Activated CD8-positive, alpha-beta memory T cell treated with anti-CD3 and anti-CD28 coated beads, Interleukin-2, amount 50 U/mL, for 1 hour (primary cell): ENCODE measurements around the gene BHLHA9.
"Not testable (repeated sequence)": the region's sequence is repeated elsewhere in the genome, so short reads cannot be mapped to it uniquely, and the experiment has no call there.

Experiments used
- DNase-seq: peaks from one replicate; pipeline ENCODE4 v3.0.0-alpha.2; 2020; ENCODE audit errors: extremely low read depth

The BHLHA9 gene

DNA sequence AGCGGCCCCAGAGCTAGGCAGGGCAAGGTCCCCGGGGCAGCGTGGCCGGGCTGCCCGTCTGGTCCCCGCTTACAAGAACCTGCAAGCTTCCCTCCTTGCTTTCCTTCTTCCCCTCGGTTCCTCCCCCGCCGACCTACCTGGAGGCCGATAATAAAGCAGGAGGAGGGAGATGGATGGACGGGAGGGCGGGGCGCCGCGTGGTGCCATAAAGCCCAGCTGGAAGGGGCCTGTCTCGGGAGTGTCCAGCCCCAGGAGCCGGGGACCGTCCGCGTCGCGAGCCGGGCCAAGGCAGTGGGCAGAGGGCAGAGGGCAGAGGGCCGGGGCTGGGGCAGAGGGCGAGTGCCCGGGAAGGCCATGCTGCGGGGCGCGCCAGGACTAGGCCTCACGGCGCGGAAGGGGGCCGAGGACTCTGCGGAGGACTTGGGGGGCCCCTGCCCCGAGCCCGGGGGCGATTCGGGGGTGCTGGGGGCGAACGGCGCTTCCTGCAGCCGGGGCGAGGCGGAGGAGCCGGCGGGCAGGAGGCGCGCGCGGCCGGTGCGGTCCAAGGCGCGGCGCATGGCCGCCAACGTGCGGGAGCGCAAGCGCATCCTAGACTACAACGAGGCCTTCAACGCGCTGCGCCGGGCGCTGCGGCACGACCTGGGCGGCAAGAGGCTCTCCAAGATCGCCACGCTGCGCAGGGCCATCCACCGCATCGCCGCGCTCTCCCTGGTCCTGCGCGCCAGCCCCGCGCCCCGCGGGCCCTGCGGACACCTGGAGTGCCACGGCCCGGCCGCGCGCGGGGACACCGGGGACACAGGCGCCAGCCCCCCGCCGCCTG, at the start of gene BHLHA9:
Gene BHLHA9, plus strand, starts transcription at position 235 of the 820 bp plus-strand sequence. Its CDS starts 120 bp downstream, at position 355.
- no peak for DNase-seq

DNA sequence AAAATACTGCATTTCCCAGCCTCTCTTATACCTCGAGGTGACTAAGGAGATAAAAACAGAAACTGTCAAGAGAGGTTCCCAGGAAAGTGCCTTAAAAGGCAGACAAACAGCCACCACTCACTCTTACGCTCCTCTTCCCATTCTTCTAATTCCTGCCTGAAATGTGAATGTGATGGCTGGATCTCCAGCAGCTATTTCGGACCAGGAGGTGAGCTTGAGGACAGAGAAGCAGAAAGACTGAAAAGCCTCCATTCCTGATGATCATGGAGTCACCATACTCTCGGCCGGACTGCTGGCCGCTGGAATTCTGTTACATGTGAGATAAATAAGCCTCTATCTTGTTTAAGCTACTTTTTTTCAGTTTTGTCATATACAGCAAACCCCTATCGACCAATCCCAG, 49.0 kb upstream of the BHLHA9 start:
- DNase-seq = no peak

DNA sequence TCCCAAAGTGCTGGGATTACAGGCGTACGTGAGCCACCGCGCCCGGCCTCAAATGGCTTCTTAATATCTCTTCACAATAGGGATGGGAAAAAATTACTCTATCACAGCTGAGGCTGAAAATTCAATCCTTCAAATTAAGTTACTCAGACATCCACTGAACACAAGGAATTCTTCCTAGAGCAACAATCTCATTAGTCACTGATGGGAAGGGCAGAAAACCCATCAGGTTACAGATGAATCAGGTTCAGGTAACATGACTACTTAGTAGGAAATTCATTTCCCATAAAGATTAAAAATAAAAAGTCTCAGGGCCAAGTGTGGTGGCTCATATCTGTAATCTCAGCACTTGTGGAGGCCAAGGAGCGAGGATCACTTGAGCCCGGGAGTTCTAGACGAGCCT, 47.9 kb upstream of the BHLHA9 start:
- no peak for DNase-seq

DNA sequence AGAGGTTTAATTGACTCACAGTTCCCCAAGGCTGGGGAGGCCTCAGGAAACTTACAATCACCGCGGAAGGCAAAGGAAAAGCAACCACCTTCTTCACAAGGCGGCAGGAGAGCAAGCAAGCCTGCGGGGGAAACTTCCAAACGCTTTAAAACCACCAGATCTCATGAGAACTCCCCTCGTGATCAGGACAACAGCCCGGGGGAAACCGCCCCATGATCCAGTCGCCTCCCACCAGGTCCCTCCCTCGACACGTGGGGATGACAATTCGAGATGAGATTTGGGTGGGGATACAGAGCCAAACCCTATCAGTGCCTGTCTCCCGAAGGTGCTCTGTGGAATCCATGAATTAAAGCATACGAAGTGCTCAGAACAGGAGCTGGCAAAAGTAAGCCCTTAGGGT, 46.6 kb upstream of the BHLHA9 start:
- no peak for DNase-seq

DNA sequence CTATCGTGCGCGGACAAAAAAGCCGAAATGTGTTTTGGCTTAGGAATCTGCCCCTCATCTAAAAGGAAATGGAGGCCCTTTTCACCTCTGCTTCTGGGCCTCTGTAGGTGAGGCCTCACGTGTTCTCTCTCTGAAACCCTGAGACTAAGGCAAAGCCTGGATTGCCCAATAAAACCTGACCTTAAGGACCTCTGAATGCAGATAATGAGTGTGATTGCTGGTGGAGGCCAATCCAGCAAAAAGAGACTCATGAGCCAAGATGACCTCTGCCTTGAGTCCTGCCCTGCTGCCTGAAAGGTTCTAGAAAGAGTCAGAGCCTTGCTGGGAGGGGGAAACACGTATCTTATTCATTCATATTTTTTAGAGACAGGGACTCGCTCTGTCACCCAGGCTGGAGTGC, 45.9 kb upstream of the BHLHA9 start:
- no peak for DNase-seq

DNA sequence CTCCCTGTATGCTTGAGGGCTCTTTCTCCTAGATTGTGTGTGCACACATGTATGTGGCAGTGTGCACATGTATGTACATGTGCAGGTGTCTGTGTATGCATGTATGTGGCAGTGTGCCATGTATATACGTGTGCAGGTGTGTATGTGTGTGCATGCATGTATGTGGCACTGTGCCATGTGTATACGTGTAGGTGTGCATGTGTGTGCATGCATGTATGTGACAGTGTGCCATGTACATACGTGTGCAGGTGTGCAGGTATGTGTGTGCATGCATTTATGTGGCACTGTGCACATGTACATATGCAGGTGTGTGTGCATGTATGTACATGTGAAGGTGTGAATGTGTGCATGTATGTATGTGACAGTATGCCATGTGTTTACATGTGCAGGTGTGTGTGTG, 43.9 kb upstream of the BHLHA9 start:
- no peak for DNase-seq

DNA sequence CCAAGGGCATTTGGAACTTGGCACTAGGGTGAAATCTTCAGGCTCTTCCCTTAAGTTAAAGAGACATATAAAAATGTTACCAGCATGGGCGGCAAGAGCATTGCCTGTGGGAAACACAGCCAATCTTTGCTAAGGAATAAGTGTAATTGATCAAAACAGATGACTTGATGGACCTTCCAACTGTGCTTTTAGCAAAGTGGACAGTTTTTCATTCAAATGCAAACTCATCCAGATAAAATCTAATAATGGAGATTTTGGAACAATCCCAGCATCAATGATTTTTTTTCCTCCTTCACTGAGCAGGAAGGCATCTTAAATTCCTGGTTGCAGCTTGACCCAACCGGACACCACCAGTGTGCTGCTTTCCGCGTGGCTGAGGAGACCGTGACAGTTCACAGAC, 42.9 kb upstream of the BHLHA9 start:
- no peak for DNase-seq

DNA sequence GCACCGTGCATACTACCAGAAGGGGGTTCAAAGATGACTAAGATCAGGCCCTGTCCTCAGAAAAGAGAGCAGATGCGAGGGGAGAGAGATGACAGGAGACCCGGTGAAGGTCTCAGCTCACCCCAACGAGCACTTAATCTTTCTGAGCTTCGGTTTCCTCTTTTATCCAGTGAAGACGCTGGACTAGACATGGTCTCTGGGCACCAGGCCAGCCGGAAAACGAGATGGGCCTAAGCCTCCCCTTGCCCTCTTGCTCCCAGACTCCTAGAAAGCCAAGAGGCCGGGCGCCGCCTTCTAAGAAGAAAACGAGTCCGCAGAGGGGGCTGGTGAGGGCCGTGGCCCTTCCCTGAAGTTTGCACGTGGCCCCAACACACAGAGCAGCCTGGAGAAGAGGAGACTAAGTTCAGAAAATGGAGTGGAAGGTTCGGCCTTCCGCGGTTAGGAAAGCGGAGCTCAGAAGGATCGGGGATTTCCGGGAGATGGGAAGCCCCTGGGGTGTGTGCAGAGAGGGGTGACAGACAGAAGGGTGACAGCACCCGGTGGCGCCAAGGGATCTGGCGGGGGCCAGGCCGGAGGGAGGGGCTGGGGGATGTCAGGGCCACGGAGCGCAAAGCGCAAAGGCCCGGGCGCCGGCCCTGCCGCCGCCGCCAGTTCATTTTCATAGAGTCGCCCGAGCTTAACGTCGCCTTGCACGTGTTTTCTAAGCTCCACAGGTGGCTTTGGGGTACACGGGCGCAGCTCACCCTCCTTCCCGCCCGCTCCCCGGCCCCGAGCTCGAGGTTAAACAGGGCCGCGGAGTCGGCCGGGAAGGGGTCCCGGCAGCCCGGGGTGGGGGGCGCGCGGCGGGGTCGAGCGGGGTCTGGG, 42.1 kb upstream of the BHLHA9 start:
- DNase-seq = no peak

DNA sequence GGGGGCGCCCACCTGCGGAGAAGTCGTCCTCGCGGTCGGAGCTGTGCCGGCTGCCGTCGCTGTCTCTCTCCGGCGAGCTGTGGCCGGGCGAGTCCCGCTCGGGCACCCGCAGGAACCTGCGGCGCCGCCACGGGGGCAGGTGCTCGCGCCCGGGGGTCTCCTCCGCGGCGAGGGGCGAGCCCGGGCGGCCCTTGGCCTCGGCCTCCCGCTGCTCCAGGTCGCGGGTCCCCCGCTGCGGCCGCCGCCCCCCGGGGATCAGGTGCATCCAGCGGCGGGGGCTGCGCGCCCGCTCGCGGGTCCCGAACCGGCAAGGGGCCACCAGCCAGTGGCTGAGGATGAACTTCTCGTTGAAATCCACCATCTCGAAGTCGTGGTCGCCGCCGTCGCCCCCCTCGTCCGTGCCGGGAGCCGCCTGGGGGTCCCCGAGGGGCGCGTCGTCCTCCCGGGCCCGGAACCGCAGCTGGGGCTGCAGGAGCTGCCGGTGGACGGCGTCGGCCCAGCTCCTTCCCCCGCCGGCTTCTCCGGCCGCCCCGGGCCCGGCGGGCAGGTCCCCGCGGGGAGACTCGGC, 41.4 kb upstream of the BHLHA9 start:
- no peak for DNase-seq

DNA sequence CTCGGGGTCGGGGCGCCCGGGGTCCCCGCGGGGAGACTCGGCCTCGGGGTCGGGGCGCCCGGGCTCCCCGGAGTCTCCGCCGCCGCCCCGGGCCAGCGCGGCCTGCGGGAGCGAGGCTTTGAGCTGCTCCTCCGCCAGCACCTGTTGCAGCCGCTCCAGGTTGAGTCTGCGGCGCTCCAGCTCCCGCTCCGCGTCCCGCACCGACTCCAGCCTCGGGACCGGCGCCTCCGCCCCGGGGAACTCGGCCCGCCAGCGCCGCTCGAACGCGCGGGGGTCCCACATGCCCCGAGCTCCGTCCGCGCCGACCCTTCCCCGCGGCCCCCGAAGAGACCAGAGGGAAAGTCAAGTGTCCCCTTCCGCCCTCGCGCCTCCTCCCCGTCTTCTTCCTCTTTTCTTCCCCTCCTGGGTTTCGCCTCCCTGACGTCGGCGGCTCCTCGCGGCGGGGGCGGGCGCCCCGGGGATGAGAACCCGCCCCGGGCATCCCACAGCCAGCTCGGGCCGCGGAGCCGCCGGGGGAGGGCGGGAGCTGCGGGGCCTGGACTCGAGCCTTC, 40.8 kb upstream of the BHLHA9 start:
- DNase-seq = no peak

DNA sequence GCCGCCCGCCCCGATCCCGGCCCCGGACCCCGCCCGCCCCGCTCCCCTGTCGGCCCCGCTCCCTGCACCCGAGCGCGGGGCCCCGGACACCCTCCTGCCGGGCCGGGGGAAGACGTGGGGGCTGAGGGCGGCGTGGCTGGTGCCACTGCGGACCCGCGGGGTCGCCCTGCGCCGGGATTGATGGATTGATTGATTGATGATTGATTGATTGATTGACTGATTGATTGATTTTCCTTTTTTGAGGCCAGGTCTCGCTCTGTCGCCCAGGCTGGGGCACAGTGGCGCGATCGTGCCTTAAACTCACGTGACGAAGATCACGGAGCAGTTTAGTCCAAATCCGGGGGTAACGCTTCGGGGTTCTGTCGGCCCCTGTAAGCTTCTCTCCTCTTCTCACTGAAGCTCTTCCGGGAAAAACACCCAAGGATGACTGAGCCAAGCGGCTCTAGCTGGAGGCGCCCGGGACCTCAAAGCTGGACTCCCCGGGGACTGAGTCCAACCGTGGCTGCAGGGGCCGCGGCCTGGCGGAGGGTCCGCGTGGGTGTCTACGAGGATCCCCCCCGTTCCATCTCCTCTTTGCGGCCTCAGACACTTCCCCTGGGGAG, 40.2 kb upstream of the BHLHA9 start:
- no peak for DNase-seq

DNA sequence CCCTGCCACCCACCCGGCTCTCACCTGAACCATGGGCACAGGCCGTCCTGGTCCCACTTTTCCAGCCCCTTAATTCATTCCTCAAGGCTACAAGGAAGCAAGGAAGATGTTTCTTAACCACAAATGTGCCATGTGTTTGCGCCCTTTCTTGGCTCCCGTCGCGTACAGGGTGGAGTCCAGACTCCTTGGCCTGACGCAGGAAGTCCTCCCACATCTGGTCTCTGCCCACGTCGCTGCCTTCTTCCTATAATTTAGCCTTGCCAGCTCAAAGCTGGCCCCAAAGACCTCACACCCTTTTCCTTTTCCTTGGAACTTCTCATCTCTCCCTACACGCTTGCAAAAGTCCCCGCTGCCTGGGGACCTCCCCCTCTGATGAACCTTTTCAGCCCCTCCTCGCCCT, 38.8 kb upstream of the BHLHA9 start:
- DNase-seq = no peak

DNA sequence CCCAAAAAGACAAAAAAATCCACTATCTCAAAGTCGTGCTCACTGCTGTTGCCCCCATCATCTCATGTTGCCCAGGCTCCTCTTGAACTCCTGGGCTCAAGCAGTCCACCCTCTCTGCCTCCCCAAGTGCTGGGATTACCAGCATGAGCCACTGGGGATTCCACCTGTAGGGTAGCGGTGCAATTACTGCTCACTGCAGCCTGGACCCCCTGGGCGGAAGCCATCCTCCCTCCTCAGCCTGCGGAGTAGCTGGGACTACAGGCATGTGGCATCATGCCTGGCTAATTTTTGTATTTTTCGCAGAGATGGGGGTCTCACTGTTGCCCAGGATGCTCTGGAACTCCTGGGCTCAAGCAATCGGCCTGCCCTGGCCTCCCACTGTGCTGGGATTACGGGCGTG, 37.9 kb upstream of the BHLHA9 start:
- no peak for DNase-seq

DNA sequence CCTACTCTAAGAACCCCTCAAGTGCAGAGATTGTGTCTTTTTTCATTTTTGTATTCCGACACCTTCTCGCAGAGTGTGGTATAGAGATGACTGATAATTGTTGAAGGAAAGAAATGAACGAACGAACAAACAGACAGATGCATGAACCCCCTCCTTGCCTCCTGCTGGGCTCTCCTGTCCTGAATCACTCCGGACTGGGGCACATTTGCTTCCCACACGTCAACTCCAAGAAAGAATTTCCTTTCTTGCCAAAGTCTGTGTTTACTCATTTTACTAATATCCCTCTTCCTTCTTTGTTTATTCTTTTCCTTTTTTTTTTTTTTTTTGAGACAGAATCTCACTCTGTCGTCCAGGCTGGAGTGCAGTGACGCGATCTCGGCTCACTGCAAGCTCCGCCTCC, 37.5 kb upstream of the BHLHA9 start:
- DNase-seq = no peak

DNA sequence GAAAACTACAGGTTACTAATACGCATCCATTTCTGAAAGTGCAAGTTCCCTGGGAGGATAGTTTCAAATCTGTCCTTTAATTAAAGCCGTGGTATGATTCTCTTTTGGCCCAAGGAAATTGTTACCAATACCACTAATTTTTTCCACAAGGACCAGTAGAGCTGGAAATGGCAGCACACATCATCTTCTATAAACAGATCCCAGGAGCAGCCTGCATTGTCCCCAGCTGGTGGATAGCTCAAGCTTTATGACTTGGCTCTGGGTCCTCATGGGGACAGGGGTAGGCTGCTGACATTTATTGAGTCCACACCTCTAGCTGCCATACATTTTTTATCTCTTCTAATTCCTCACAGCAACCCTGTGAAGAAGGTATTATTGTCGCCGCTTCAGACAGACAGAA, 35.8 kb upstream of the BHLHA9 start:
- DNase-seq = no peak

DNA sequence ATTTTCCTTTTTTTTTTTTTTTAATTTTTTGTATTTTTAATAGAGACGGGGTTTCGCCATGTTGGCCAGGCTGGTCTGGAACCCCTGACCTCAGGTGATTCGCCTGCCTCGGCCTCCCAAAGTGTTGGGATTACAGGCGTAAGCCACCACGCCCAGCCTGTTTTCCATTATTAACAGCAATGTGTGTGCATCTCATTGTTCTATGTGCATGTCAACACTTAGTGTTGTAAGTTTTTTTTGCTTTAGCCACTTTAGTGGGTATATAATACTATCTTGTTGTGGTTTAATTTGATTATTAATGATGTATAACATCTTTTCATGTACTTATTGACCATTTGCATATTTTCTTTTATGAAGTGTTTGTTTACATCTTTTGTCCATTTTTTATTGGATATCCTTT, 32.8 kb upstream of the BHLHA9 start:
- DNase-seq = no peak

DNA sequence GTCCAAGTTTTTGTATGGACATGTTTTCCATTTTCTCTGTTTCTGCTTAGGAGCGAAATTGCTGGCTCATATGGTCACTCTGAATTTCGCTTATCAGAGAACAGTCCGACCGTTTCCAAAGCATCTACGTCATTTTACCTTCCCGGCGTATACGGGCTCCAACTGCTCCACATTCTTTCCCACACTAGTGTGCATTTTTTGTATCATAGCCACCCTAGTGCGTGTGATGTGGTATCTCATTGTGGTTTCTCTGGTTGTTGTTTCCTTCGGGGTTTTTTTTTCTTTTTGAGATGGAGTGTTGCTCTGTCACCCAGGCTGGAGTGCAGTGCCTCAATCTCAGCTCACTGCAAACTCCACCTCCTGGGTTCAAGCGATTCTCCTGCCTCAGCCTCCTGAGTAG, 31.0 kb upstream of the BHLHA9 start:
- DNase-seq = no peak

DNA sequence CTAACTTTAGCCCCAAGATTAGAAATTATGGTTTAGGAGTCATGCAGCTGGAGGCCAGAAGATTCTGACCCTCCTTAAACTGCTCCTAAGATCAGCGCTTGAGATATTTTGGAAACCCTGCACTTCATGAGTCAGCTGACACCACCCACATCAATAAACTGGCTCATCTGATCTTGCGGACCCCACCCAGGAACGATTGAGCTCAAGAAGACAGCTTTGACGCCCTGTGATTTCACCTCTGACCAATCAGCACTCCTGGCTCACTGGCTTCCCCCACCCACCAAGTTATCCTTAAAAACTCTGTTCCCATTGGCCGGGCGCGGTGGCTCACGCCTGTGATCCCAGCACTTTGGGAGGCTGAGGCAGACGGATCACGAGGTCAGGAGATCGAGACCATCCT, 29.8 kb upstream of the BHLHA9 start:
- not testable (repeated sequence) for DNase-seq

DNA sequence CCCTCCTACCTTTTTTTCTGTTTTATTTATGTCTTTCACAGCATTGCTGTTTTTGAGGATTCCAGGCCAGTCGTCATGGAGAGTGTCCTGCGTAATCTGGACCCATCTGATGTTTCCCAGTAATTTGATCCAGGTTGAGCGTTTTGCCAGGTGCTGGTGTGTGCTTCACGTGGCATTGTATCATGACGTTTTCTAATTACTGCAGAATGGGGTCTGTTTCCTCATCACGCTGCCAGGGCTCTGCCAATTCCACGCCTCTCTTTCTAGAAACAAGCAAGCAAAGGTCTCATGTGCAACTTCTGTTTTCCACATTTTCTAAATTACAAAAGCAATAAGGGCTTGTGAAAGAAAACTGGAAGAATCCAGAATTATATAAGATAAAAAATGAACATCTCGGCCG, 28.3 kb upstream of the BHLHA9 start:
- DNase-seq = no peak

DNA sequence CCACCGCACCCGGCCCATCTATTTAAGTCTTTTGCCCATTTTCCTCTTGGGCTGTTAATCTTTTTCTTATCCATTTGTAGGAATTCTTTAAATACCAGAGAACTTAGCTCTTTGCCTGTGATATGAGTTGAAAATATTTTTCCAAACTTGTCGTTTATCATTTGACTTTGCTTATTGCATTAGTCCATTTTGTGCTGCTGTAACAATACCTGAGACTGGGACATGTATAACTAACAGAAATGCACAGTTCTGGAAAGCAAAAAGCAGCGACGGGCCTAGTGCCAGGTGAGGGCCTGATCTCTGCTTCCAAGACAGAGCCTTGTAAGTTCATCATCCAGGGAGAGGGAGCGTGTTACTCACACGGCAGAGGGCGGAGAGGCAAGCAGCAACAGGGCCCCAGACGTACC, 25.6 kb upstream of the BHLHA9 start:
- no peak for DNase-seq

DNA sequence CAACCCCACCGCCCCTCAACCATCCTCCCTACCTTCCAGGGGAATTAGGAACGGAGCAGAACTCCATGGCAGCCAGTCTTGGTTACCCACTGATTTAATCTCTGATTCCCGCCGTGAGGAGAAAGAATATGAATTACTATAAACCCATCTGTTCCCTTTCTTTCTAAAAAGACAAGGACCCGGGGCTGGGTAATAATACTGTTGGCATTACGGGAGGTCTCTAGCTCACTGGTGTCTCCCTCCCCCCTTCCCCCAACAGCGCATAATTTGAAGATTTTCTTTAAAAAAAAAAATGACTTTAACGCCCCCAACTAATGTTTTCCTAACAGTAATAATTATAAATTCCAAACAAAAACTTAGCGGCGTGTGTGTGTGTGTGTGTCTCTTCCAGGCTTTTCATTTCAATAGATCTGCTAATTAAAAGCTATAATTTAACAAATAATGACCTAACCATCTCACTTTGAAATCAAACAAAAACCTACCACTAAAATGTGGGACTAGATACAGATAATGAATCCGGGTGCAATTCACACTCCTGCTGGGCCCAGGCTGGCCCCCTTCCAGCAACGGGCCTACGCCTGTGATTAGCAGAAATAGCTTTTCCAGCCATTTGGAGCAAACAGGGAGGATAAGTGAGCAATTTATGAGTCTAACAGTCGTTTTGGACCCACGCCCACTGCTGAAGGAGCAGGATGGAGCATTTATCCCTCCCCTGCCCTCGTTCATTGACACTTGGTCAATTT, 18.2 kb upstream of the BHLHA9 start:
- no peak for DNase-seq
